Transverse colon (tissue), 4 donors: ENCODE data around the gene ARSG. TPM values are rescaled to one million over a fixed set of nuclear protein-coding genes. Genes with fewer than 3 reads are reported as not detected.

Source experiments
- DNase-seq: peaks from one replicate; pipeline ENCODE4 v3.0.0-alpha.2; 2019
- H3K27ac ChIP-seq, 4 donors: fragments of 200-600 bp; sonication (generic); 2 replicates each; pipeline ENCODE4 v1.5.1; 2016 to 2018; ENCODE audit warnings: inconsistent platforms in 4 of 4
- H3K27me3 ChIP-seq: fragments of 200-600 bp; sonication (generic); 2 replicates; pipeline ENCODE4 v1.5.1; 2017; ENCODE audit warnings: inconsistent platforms
- H3K36me3 ChIP-seq, 4 donors: fragments of 200-600 bp; sonication (generic); 2 replicates each; pipeline ENCODE4 v1.5.1; 2017 to 2019; ENCODE audit warnings: inconsistent platforms in 4 of 4
- H3K4me1 ChIP-seq, 4 donors: fragments of 200-600 bp; sonication (generic); 2 replicates each; pipeline ENCODE4 v1.5.1; 2017 to 2020; ENCODE audit warnings: inconsistent platforms in 4 of 4
- H3K4me3 ChIP-seq, 4 donors: fragments of 200-600 bp; sonication (generic); 1 replicate in 1 of 4; 2 replicates in 3 of 4; pipeline versions ENCODE4 v1.5.1 to v1.6.1; 2017 to 2019; ENCODE audit warnings: inconsistent platforms in 4 of 4
- H3K9me3 ChIP-seq, 2 donors: fragments of 200-600 bp; sonication (generic); 2 replicates each; pipeline ENCODE4 v1.5.1; 2017 to 2019; ENCODE audit warnings: inconsistent platforms in 2 of 2
- CTCF ChIP-seq, 5 experiments: fragments of 200-600 bp in 3 of 5; fragments of 450-650 bp in 2 of 5; sonication (generic) in 3 of 5; IDR thresholded peaks; 1 replicate in 2 of 5; 2 replicates in 3 of 5; pipeline ENCODE4 v1.5.1; 2016 to 2017; ENCODE audit warnings: antibody characterized with exemption in 5 of 5, inconsistent platforms in 3 of 5, mild to moderate bottlenecking in 2 of 5, moderate library complexity in 1 of 5
- EP300 ChIP-seq: sonication (generic); formaldehyde crosslinking; IDR thresholded peaks from one replicate; pipeline ENCODE4 v1.6.1; 2017; ENCODE audit warnings: antibody characterized with exemption, low read depth
- POLR2A ChIP-seq: fragments of 450-650 bp; IDR thresholded peaks from one replicate; pipeline ENCODE4 v1.6.1; 2016; ENCODE audit warnings: antibody characterized with exemption, mild to moderate bottlenecking, moderate library complexity
- POLR2AphosphoS5 ChIP-seq, 3 donors: sonication (generic); formaldehyde crosslinking; IDR thresholded peaks; one replicate each; pipeline ENCODE4 v1.6.1; 2016; ENCODE audit warnings: antibody characterized with exemption in 3 of 3
- WGBS, 2 donors: methylation state at CpG; one replicate each; pipeline ENCODE4 v1.1.5; 2018; ENCODE audit warnings: low coverage in 1 of 2; 5-methylcytosine and 5-hydroxymethylcytosine counted together
- in situ Hi-C, 4 donors: fragments of 200-750 bp; cut with MboI; loops; one replicate each; pipeline versions ENCODE4 v1.15.0 to v1.15.1; 2017; ENCODE audit warnings: low sequenced_read_pairs in 3 of 4, low pct_ligation_motif_present in 1 of 4, low pct_unique_long_range_greater_than_20kb in 1 of 4
- intact Hi-C: fragments of 100-400 bp; cut with DNase I; formaldehyde crosslinking; loops from one replicate; pipeline ENCODE4 v1.15.1; 2023; ENCODE audit warnings: low total_unique reads
- total RNA-seq, 4 donors: library from RNA; depleted of rRNA; stranded (reverse); fragments of >200 nt; gene quantifications; one replicate each; pipeline ENCODE4 v1.1.0, GENCODE V29; 2016

Gene ARSG
- total RNA-seq, 4 donors from 2014 or later = 0.41 to 4.4 (median 1.6) TPM; not detected in 1

GRCh38 chr17:68294617-68295016 is 3.3 kb downstream of the ARSG start:
- H3K27me3 ChIP-seq = peaks cover 69% of the 10 kb centered on the region
- H3K4me3 ChIP-seq = no peak overlapping the region
- intact Hi-C loops (no loop called here), in situ Hi-C loops (no loop called here)
- peaks cover 0 to 28% (median 23%) of the 10 kb centered on the region in 4 donors for H3K4me1 ChIP-seq
- H3K36me3 ChIP-seq = no peaks in the 10 kb centered on the region
- no peaks in the 10 kb centered on the region for H3K9me3 ChIP-seq
- H3K27ac ChIP-seq = no peak overlapping the region
- WGBS, 2 donors = 82% methylated on average over 4 of the region's 4 CpGs; no CpG with 5 or more reads in 1 of the 2 donors
- no peak for DNase-seq
- no peak for TF ChIP-seq CTCF (IDR thresholded peaks at IDR 0.05)
- no peak for TF ChIP-seq EP300
- TF ChIP-seq POLR2A = no peak
- TF ChIP-seq POLR2AphosphoS5 (IDR thresholded peaks at IDR 0.05) = no peak

- TF ChIP-seq POLR2AphosphoS5 (IDR thresholded peaks at IDR 0.05) (no peak), POLR2A (no peak), CTCF (IDR thresholded peaks at IDR 0.05) (no peak), EP300 (no peak)
- H3K27me3 ChIP-seq = peaks cover 64% of the 10 kb centered on the region
- 88 to 93% methylated on average over 4 to 7 of the region's 7 CpGs for WGBS, 2 donors
- in situ Hi-C loops (no loop called here), intact Hi-C loops (no loop called here)
- H3K4me3 ChIP-seq = no peak overlapping the region
- H3K9me3 ChIP-seq = no peaks in the 10 kb centered on the region
- peaks cover 0 to 25% (median 22%) of the 10 kb centered on the region in 4 donors for H3K4me1 ChIP-seq
- H3K36me3 ChIP-seq = no peaks in the 10 kb centered on the region
- DNase-seq = no peak
- no peak overlapping the region for H3K27ac ChIP-seq
Observed at GRCh38 chr17:68295086-68295485, 3.8 kb downstream of the ARSG start.

GRCh38 chr17:68296217-68297191 is 5.2 kb downstream of the ARSG start:
- in situ Hi-C loops (no loop called here), intact Hi-C loops (no loop called here)
- H3K9me3 ChIP-seq = no peaks in the 10 kb centered on the region
- peaks cover 0 to 13% (median 10%) of the 10 kb centered on the region in 4 donors for H3K4me1 ChIP-seq
- 50 to 83% methylated on average over 2 to 18 of the region's 18 CpGs for WGBS, 2 donors
- peaks cover 50% of the 10 kb centered on the region for H3K27me3 ChIP-seq
- TF ChIP-seq POLR2A = no peak
- no peak for TF ChIP-seq CTCF (IDR thresholded peaks at IDR 0.05)
- TF ChIP-seq EP300 = no peak
- no peak for TF ChIP-seq POLR2AphosphoS5 (IDR thresholded peaks at IDR 0.05)
- DNase-seq = peak; percentile 52
- no peaks in the 10 kb centered on the region for H3K36me3 ChIP-seq
- no peak overlapping the region for H3K4me3 ChIP-seq
- peak overlapping the region in 2 of 4 donors; percentile 20 to 33 for H3K27ac ChIP-seq

- Histone ChIP-seq H3K27ac (peak overlapping the region in 3 of 4 donors; percentile 9 to 33 (median 20)), H3K4me3 (no peak overlapping the region), H3K4me1 (peaks cover 0 to 6% (median 3%) of the 10 kb centered on the region in 4 donors), H3K9me3 (no peaks in the 10 kb centered on the region), H3K36me3 (no peaks in the 10 kb centered on the region), H3K27me3 (peaks cover 43% of the 10 kb centered on the region)
- 54 to 63% methylated on average over 4 of the region's 4 CpGs for WGBS, 2 donors
- DNase-seq = no peak
- TF ChIP-seq CTCF (IDR thresholded peaks at IDR 0.05) = no peak
- no peak for TF ChIP-seq EP300
- TF ChIP-seq POLR2A = no peak
- no peak for TF ChIP-seq POLR2AphosphoS5 (IDR thresholded peaks at IDR 0.05)
- intact Hi-C loops (no loop called here), in situ Hi-C loops (no loop called here)
Observed at GRCh38 chr17:68297195-68297594, 5.9 kb downstream of the ARSG start.
